HEK293 (cell line): ENCODE data around the gene ARHGAP23.

Experiments used
- CTCF ChIP-seq: fragments of 450-650 bp; formaldehyde crosslinking; IDR thresholded peaks from 2 replicates; pipeline ENCODE4 v1.5.1; 2016; ENCODE audit warnings: missing biosample characterization, missing genetic modification characterization
- KLF9 ChIP-seq: fragments of 450-650 bp; formaldehyde crosslinking; IDR thresholded peaks from 2 replicates; pipeline ENCODE4 v1.5.1; 2016; ENCODE audit warnings: missing biosample characterization, missing genetic modification characterization, low read depth
- REST ChIP-seq: fragments of 450-650 bp; formaldehyde crosslinking; IDR thresholded peaks from 2 replicates; pipeline ENCODE4 v1.5.1; 2016; ENCODE audit warnings: missing biosample characterization, missing genetic modification characterization
- SCRT1 ChIP-seq: fragments of 450-650 bp; formaldehyde crosslinking; IDR thresholded peaks from 2 replicates; pipeline ENCODE4 v1.5.1; 2016; ENCODE audit warnings: missing biosample characterization, missing genetic modification characterization, borderline replicate concordance
- ZBTB11 ChIP-seq: fragments of 450-650 bp; formaldehyde crosslinking; conservative IDR thresholded peaks from 2 replicates; pipeline ENCODE4 v1.5.1; 2016; ENCODE audit warnings: low read depth, missing biosample characterization, missing genetic modification characterization
- ZBTB7A ChIP-seq: fragments of 450-650 bp; formaldehyde crosslinking; IDR thresholded peaks from 2 replicates; pipeline ENCODE4 v1.5.1; 2016; ENCODE audit warnings: low read depth, missing biosample characterization, missing genetic modification characterization
- ZEB2 ChIP-seq: fragments of 450-650 bp; formaldehyde crosslinking; IDR thresholded peaks from 2 replicates; pipeline ENCODE4 v1.5.1; 2016; ENCODE audit warnings: missing biosample characterization, missing genetic modification characterization
- ZFHX2 ChIP-seq: fragments of 450-650 bp; formaldehyde crosslinking; conservative IDR thresholded peaks from 2 replicates; pipeline ENCODE4 v1.5.1; 2016; ENCODE audit warnings: missing biosample characterization, missing genetic modification characterization
- ZNF121 ChIP-seq: fragments of 450-650 bp; formaldehyde crosslinking; IDR thresholded peaks from 2 replicates; pipeline ENCODE4 v1.5.1; 2016; ENCODE audit warnings: missing biosample characterization, missing genetic modification characterization
- ZNF148 ChIP-seq: fragments of 450-650 bp; formaldehyde crosslinking; IDR thresholded peaks from 2 replicates; pipeline ENCODE4 v1.5.0; 2017; ENCODE audit warnings: missing biosample characterization, missing genetic modification characterization, borderline replicate concordance
- ZNF629 ChIP-seq: fragments of 450-650 bp; formaldehyde crosslinking; IDR thresholded peaks from 2 replicates; pipeline ENCODE4 v1.5.1; 2017; ENCODE audit warnings: missing biosample characterization, missing genetic modification characterization
- ZNF837 ChIP-seq: fragments of 450-650 bp; formaldehyde crosslinking; IDR thresholded peaks from 2 replicates; pipeline ENCODE4 v1.5.1; 2016; ENCODE audit warnings: missing biosample characterization, missing genetic modification characterization

GRCh38 chr17:38538906-38539305, 110.6 kb downstream of the ARHGAP23 start:
- TF ChIP-seq ZNF148 (tag by site-specific recombination) (no peak), ZFHX2 (tag by site-specific recombination) (no peak), ZBTB11 (tag by site-specific recombination) (no peak), ZNF629 (tag by site-specific recombination) (no peak), CTCF (tag by site-specific recombination) (no peak), ZNF837 (tag by site-specific recombination) (no peak), ZNF121 (tag by site-specific recombination) (no peak), REST (tag by site-specific recombination) (no peak), KLF9 (tag by site-specific recombination) (no peak), ZBTB7A (tag by site-specific recombination) (no peak), ZEB2 (tag by site-specific recombination) (no peak), SCRT1 (tag by site-specific recombination) (no peak)
